ENCODE data around the gene GKAP1. TPM values are rescaled to one million over a fixed set of nuclear protein-coding genes. Genes with fewer than 3 reads are reported as not detected.
"Not testable (repeated sequence)": the region's sequence is repeated elsewhere in the genome, so short reads cannot be mapped to it uniquely, and the experiment has no call there.

GKAP1 gene
- total RNA-seq, 1 experiment from 2014 or later, result 0.46 TPM

- DNase-seq (ENCODE audit: low read depth), result not testable (repeated sequence)
Observed at GRCh38 chr9:83728591-83729368, 88.8 kb downstream of the GKAP1 start.

GRCh38 chr9:83724436-83724835, 93.1 kb downstream of the GKAP1 start:
- DNase-seq (ENCODE audit: low read depth), result no peak

- DNase-seq (ENCODE audit: low read depth), result no peak
Observed at GRCh38 chr9:83722726-83723495, 94.7 kb downstream of the GKAP1 start.

GRCh38 chr9:83721509-83721908, 96.1 kb downstream of the GKAP1 start:
- DNase-seq (ENCODE audit: low read depth), result no peak

GRCh38 chr9:83715794-83716193, 101.8 kb downstream of the GKAP1 start:
- no peak for DNase-seq (ENCODE audit: low read depth)

GRCh38 chr9:83715221-83715620, 102.3 kb downstream of the GKAP1 start:
- DNase-seq (ENCODE audit: low read depth), result no peak

GRCh38 chr9:83714329-83714728, 103.2 kb downstream of the GKAP1 start:
- no peak for DNase-seq (ENCODE audit: low read depth)

GRCh38 chr9:83708515-83709158, 108.9 kb downstream of the GKAP1 start:
- DNase-seq (ENCODE audit: low read depth), result peak; percentile 56

- peak; percentile 86 for DNase-seq (ENCODE audit: low read depth)
Observed at GRCh38 chr9:83707768-83708514, 109.6 kb downstream of the GKAP1 start, which contains the start of gene UBQLN1. Gene UBQLN1, minus strand, starts transcription at chr9:83707958. Its CDS starts 279 bp downstream, at chr9:83707679.

- peak; percentile 71 for DNase-seq (ENCODE audit: low read depth)
Observed at GRCh38 chr9:83707518-83707767, 110.1 kb downstream of the GKAP1 start.

GRCh38 chr9:83706676-83707517, 110.7 kb downstream of the GKAP1 start:
- peak; percentile 16 for DNase-seq (ENCODE audit: low read depth)

- not testable (repeated sequence) for DNase-seq (ENCODE audit: low read depth)
Observed at GRCh38 chr9:83705219-83705651, 112.3 kb downstream of the GKAP1 start.

- peak; percentile 81 for DNase-seq (ENCODE audit: low read depth)
Observed at GRCh38 chr9:83701769-83702168, 115.8 kb downstream of the GKAP1 start.

GRCh38 chr9:83701286-83701685, 116.3 kb downstream of the GKAP1 start:
- no peak for DNase-seq (ENCODE audit: low read depth)

- DNase-seq (ENCODE audit: low read depth), result no peak
Observed at GRCh38 chr9:83699615-83700014, 118.0 kb downstream of the GKAP1 start.

GRCh38 chr9:83698976-83699585, 118.5 kb downstream of the GKAP1 start:
- no peak for DNase-seq (ENCODE audit: low read depth)

GRCh38 chr9:83691492-83691891, 126.1 kb downstream of the GKAP1 start:
- no peak for DNase-seq (ENCODE audit: low read depth)

All from LHCN-M2 (cell line).